GM12878 (cell line): ENCODE results near the gene COL18A1. TPM values are rescaled to one million over a fixed set of nuclear protein-coding genes. Genes with fewer than 3 reads are reported as not detected.

Experiments used
- ATAC-seq: fragments of 200-7000 bp; cut with Tn5 transposase; 3 replicates; pipeline ENCODE4 v1.9.1; 2020; ENCODE audit warnings: mild to moderate bottlenecking, moderate library complexity
- BruUV-seq: library from RNA; stranded (reverse); fragments of 400-500 nt; replicated peaks from 2 replicates; lab custom pipeline; 2021; lab: Mats Ljungman, UMichigan
- CTCF ChIA-PET: fragments of 300-600 bp; sonication (Branson Sonifier 250); formaldehyde crosslinking; extraction: SDS; loops from one replicate; lab custom pipeline; 2021; ENCODE audit warnings: inconsistent platforms; lab: Yijun Ruan, JAX
- POLR2A ChIA-PET: fragments of 350-600 bp; formaldehyde crosslinking; extraction: SDS; loops from one replicate; lab custom pipeline; 2021; ENCODE audit warnings: inconsistent platforms; lab: Charles Lee
- RAD21 ChIA-PET: fragments of 300-600 bp; sonication (Branson Sonifier 250); formaldehyde crosslinking; loops from one replicate; lab custom pipeline; 2023; ENCODE audit warnings: antibody characterized with exemption; ENCODE audit not compliant: unreplicated experiment; lab: Charles Lee
- SMC1A ChIA-PET: fragments of 300-600 bp; sonication (Branson Sonifier 250); formaldehyde crosslinking; loops from one replicate; lab custom pipeline; 2023; ENCODE audit not compliant: unreplicated experiment, uncharacterized antibody; lab: Charles Lee
- DNase-seq: peaks from one replicate; pipeline ENCODE4 v3.0.0-alpha.2; 2011; ENCODE audit warnings: low read depth, low spot score
- FAIRE-seq: peaks from 3 replicates; lab custom pipeline; 2011; peaks lifted over from hg19 to GRCh38; lab: Jason Lieb, UNC
- H2AFZ ChIP-seq: 2 replicates; pipeline ENCODE4 v1.6.0; 2011; ENCODE audit warnings: low read depth, low read length, control low read depth; ENCODE audit not compliant: control insufficient read depth
- H3K27ac ChIP-seq: 2 replicates; pipeline ENCODE4 v1.5.1; 2011; ENCODE audit warnings: control low read depth; ENCODE audit not compliant: control insufficient read depth, insufficient read depth
- H3K27me3 ChIP-seq, 2 experiments: replicated peaks in 1 of 2; 2 replicates each; pipeline versions ENCODE4 v1.6.0 to v1.6.1; 2011; ENCODE audit warnings: low read length in 1 of 2; ENCODE audit not compliant: control insufficient read depth in 2 of 2, insufficient read depth in 2 of 2
- H3K36me3 ChIP-seq, 2 experiments: 2 replicates each; pipeline ENCODE4 v1.5.1; 2011; ENCODE audit warnings: low read length in 1 of 2; ENCODE audit not compliant: control insufficient read depth in 2 of 2, insufficient read depth in 2 of 2
- H3K4me1 ChIP-seq: 2 replicates; pipeline ENCODE4 v1.6.1; 2011; ENCODE audit warnings: mild to moderate bottlenecking, low read length, moderate library complexity, mixed read lengths; ENCODE audit not compliant: control insufficient read depth, insufficient read depth
- H3K4me2 ChIP-seq: 2 replicates; pipeline ENCODE4 v1.6.0; 2011; ENCODE audit warnings: control low read depth; ENCODE audit not compliant: control insufficient read depth, insufficient read depth
- H3K4me3 ChIP-seq: fragments of 200-600 bp; sonication (generic); 2 replicates; pipeline ENCODE4 v1.5.1; 2016
- H3K79me2 ChIP-seq: 2 replicates; pipeline ENCODE4 v1.6.0; 2011; ENCODE audit warnings: low read length; ENCODE audit not compliant: control insufficient read depth, insufficient read depth
- H3K9ac ChIP-seq: 2 replicates; pipeline ENCODE4 v1.8.0; 2011; ENCODE audit warnings: low read length, control low read depth, mixed read lengths; ENCODE audit not compliant: control insufficient read depth, insufficient read depth
- H3K9me3 ChIP-seq: replicated peaks from 3 replicates; pipeline ENCODE4 v1.5.1; 2011; ENCODE audit warnings: mild to moderate bottlenecking, low read length; ENCODE audit not compliant: control insufficient read depth, insufficient read depth
- H4K20me1 ChIP-seq: 2 replicates; pipeline ENCODE4 v1.6.0; 2011; ENCODE audit not compliant: control insufficient read depth, insufficient read depth
- EGR1 ChIP-seq, 2 experiments: IDR thresholded peaks; 1 replicate in 1 of 2; 2 replicates in 1 of 2; pipeline ENCODE4 v1.6.1; 2011 to 2012; ENCODE audit warnings: low read depth in 2 of 2, low read length in 2 of 2, borderline replicate concordance in 1 of 2, mild to moderate bottlenecking in 1 of 2, moderate library complexity in 1 of 2
- ESRRA ChIP-seq: IDR thresholded peaks from 2 replicates; pipeline ENCODE4 v1.6.1; 2012; ENCODE audit warnings: mild to moderate bottlenecking, low read length, improper control_type of control experiment
- GABPA ChIP-seq: IDR thresholded peaks from 2 replicates; pipeline ENCODE4 v1.6.1; 2014; ENCODE audit warnings: antibody characterized with exemption, low read depth, mild to moderate bottlenecking, inconsistent platforms
- HSF1 ChIP-seq: fragments of 150-350 bp; IDR thresholded peaks from 2 replicates; pipeline ENCODE4 v1.6.1; 2014; ENCODE audit warnings: mild to moderate bottlenecking, low read depth, low read length
- IKZF2 ChIP-seq, 2 experiments: fragments of 450-650 bp; IDR thresholded peaks; 2 replicates each; pipeline ENCODE4 v1.6.1; 2017; ENCODE audit warnings: mild to moderate bottlenecking in 2 of 2, moderate library complexity in 2 of 2
- MYB ChIP-seq: fragments of 150-350 bp; IDR thresholded peaks from 2 replicates; pipeline ENCODE4 v1.6.1; 2014; ENCODE audit warnings: mild to moderate bottlenecking, low read depth, low read length, borderline replicate concordance
- NR2C1 ChIP-seq: fragments of 450-650 bp; IDR thresholded peaks from 2 replicates; pipeline ENCODE4 v1.6.1; 2017; ENCODE audit warnings: antibody characterized with exemption, mild to moderate bottlenecking, moderate library complexity
- PAX8 ChIP-seq: fragments of 450-650 bp; IDR thresholded peaks from 2 replicates; pipeline ENCODE4 v1.6.1; 2017; ENCODE audit warnings: mild to moderate bottlenecking, moderate library complexity
- PBX3 ChIP-seq: IDR thresholded peaks from 2 replicates; pipeline ENCODE4 v1.6.1; 2011; ENCODE audit warnings: mild to moderate bottlenecking, low read depth, low read length, moderate library complexity; ENCODE audit not compliant: insufficient replicate concordance
- RUNX3 ChIP-seq: IDR thresholded peaks from 2 replicates; pipeline ENCODE4 v1.6.1; 2012; ENCODE audit warnings: low read length, inconsistent platforms
- STAT1 ChIP-seq: fragments of 450-650 bp; conservative IDR thresholded peaks from 2 replicates; pipeline ENCODE4 v1.6.1; 2014; ENCODE audit warnings: antibody characterized with exemption, mild to moderate bottlenecking
- STAT3 ChIP-seq: IDR thresholded peaks from 2 replicates; pipeline ENCODE4 v1.6.1; 2011; ENCODE audit warnings: low read depth, low read length, improper control_type of control experiment
- SUZ12 ChIP-seq: fragments of 200-600 bp; sonication (generic); IDR thresholded peaks from one replicate; pipeline ENCODE4 v1.6.1; 2018; ENCODE audit warnings: antibody characterized with exemption, mild to moderate bottlenecking; ENCODE audit not compliant: unreplicated experiment
- TCF7 ChIP-seq: IDR thresholded peaks from 2 replicates; pipeline ENCODE4 v1.6.1; 2014; ENCODE audit warnings: antibody characterized with exemption, borderline replicate concordance
- ZBTB40 ChIP-seq: fragments of 450-650 bp; IDR thresholded peaks from 2 replicates; pipeline ENCODE4 v1.6.1; 2016; ENCODE audit warnings: mild to moderate bottlenecking, moderate library complexity, borderline replicate concordance
- ZNF384 ChIP-seq: IDR thresholded peaks from 2 replicates; pipeline ENCODE4 v1.6.1; 2012; ENCODE audit warnings: low read depth, mild to moderate bottlenecking, low read length, improper control_type of control experiment, borderline replicate concordance
- WGBS: methylation state at CpG from one replicate; pipeline ENCODE4 v1.1.6; 2016; ENCODE audit warnings: low lambda C conversion rate; ENCODE audit not compliant: insufficient replicate concordance, insufficient coverage; ENCODE audit errors: missing lambda C conversion rate; 5-methylcytosine and 5-hydroxymethylcytosine counted together
- in situ Hi-C: fragments of 300-500 bp; cut with MboI; formaldehyde crosslinking; loops from 9 replicates; pipeline ENCODE4 v1.14.3; 2018; ENCODE audit warnings: mixed read lengths
- intact Hi-C: fragments of 100-400 bp; cut with micrococcal nuclease; formaldehyde crosslinking; loops from one replicate; pipeline ENCODE4 v1.14.2; 2022; ENCODE audit not compliant: unreplicated experiment
- polyA plus RNA-seq, 11 experiments: library from polyadenylated mRNA; depleted of rRNA in 4 of 11; unstranded in 6 of 11; stranded (reverse) in 5 of 11; fragments of >200 nt; fragmentation: Nextera tagmentation in 4 of 11; fragmentation: Illumina TruSeq in 1 of 11; extraction: Ambion mirVana in 4 of 11; extraction: Trizol in 1 of 11; gene quantifications; 1 replicate in 1 of 11; 2 replicates in 10 of 11; pipeline versions ENCODE4 v1.2.1 to v1.2.3, GENCODE V29; 2011 to 2016; ENCODE audit warnings: inconsistent platforms in 2 of 11, missing spikeins in 2 of 11, low read depth in 1 of 11
- total RNA-seq, 4 experiments: library from RNA; depleted of rRNA in 3 of 4; stranded (reverse); fragments of >200 nt in 3 of 4; fragmentation: Illumina TruSeq in 1 of 4; extraction: Trizol in 1 of 4; gene quantifications; 2 replicates each; pipeline versions ENCODE4 v1.2.1 to v1.2.3, GENCODE V29; 2013 to 2021

The COL18A1 gene
- total and polyA plus RNA-seq, 10 of the 15 experiments (the other 5 are each of a cell fraction or from before 2014, with no cell fraction given): under 0.01 to 0.49 (median 0.09) TPM; not detected in 3

- TF ChIP-seq SUZ12 (no peak), RUNX3 (no peak), STAT3 (no peak), PBX3 (no peak)
Measured at GRCh38 chr21:45373991-45374816, 30.8 kb upstream of the COL18A1 start (continued).

GRCh38 chr21:45374826-45375455, 30.0 kb upstream of the COL18A1 start:
- Histone ChIP-seq H3K4me3 (no peak overlapping the region), H3K4me2 (no peak overlapping the region), H3K79me2 (no peaks in the 10 kb centered on the region), H3K36me3 (no peaks in the 10 kb centered on the region), H2AFZ (no peak overlapping the region), H3K9me3 (no peaks in the 10 kb centered on the region; the same call in 2 of the 3 replicates), H3K27me3 (peaks cover 0 to 3% of the 10 kb centered on the region in 2 experiments; a peak in 1 of 4 replicates), H4K20me1 (no peaks in the 10 kb centered on the region), H3K27ac (no peak overlapping the region), H3K9ac (no peak overlapping the region), H3K4me1 (no peaks in the 10 kb centered on the region)
- ChIA-PET RAD21 (no interaction called here), SMC1A (no interaction called here), CTCF (no interaction called here), POLR2A (no interaction called here)
- no TSS peak for BruUV-seq
- DNase-seq (no peak), FAIRE-seq (no peak), ATAC-seq (no peak)
- in situ Hi-C loops (no loop called here), intact Hi-C loops (no loop called here)
- WGBS: 2% methylated on average over 9 of the region's 15 CpGs
- TF ChIP-seq GABPA (no peak), ZNF384 (no peak), IKZF2 (IDR thresholded peaks at IDR 0.05) (no peak), ESRRA (no peak), MYB (no peak), NR2C1 (no peak), ZBTB40 (no peak), HSF1 (no peak), PAX8 (no peak), STAT1 (no peak), TCF7 (no peak), EGR1 (IDR thresholded peaks at IDR 0.05; ENCODE audit: borderline replicate concordance in 1 of 2, low read depth in 2 of 2, low read length in 2 of 2) (no peak)
